PFSK-1 (cell line): ENCODE data around the gene SAE1.

ENCODE experiments used
- FOXP2 ChIP-seq: optimal IDR thresholded peaks from 2 replicates; pipeline ENCODE3; 2011; ENCODE audit warnings: borderline replicate concordance, control low read depth, inconsistent platforms; ENCODE audit not compliant: insufficient read depth; ENCODE audit errors: extremely low read length, extremely low read depth
- POLR2AphosphoS5 ChIP-seq: IDR thresholded peaks from 2 replicates; pipeline ENCODE4 v1.6.1; 2012; ENCODE audit warnings: low read depth, mild to moderate bottlenecking, control low read depth, low read length, moderate library complexity
- REST ChIP-seq, 2 experiments: IDR thresholded peaks; 2 replicates each; pipeline versions ENCODE4 v1.6.1 to v1.8.0; 2011 to 2012; ENCODE audit warnings: low read depth in 2 of 2, low read length in 2 of 2, control low read depth in 1 of 2, inconsistent platforms in 1 of 2, mild to moderate bottlenecking in 1 of 2, moderate library complexity in 1 of 2; ENCODE audit not compliant: insufficient read depth in 1 of 2
- TAF1 ChIP-seq: IDR thresholded peaks from 2 replicates; pipeline ENCODE4 v1.6.1; 2012; ENCODE audit warnings: low read length, control low read depth, borderline replicate concordance; ENCODE audit not compliant: insufficient read depth

DNA sequence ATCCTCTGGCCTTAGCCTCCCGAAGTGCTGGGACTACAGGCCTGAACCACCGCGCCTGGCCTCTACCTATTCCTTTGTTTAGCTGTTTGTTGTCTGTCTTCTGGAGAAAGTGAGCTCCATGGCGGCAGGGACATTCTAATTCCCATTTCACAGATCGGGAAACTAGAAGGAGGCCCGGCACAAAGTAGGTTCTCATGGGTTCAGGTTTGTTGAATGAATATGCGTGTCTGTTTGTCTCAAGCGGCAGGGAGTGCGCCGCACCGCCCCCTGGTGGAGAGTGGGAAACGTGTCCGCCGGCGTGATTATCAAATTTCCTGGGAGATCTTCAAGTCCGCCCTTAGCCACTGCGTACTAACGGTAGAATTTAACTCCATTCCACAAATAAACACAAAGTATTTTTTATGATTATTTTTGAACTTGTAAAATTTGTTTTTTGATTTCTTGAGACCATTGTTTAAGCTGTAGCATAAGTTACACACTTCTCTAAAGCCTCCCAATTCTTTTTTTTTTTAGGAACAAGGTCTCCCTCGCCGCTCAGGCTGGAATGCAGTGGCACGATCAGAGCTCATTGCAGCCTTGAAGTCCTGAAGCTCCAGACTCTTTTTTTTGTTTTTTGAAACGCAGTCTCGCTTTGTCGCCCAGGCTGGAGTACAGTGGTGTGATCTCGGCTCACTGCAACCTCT is 116.8 kb downstream of the SAE1 start:
- TF ChIP-seq TAF1: no peak
- TF ChIP-seq POLR2AphosphoS5: no peak
- no peak for TF ChIP-seq REST (IDR thresholded peaks at IDR 0.05; ENCODE audit: insufficient read depth in 1 of 2, low read depth in 2 of 2, low read length in 2 of 2)
- no peak for TF ChIP-seq FOXP2
